Keratinocyte (primary cell): ENCODE results near the gene COL9A3.

Source experiments
- EZH2 ChIP-seq: IDR thresholded peaks from one replicate; pipeline ENCODE4 v1.6.1; 2012; ENCODE audit warnings: inconsistent platforms, mild to moderate bottlenecking, low read length, moderate library complexity
- TF ChIP-seq, protein P1 (sequence below), 3 experiments: IDR thresholded peaks in 1 of 3; conservative IDR thresholded peaks in 1 of 3; optimal IDR thresholded peaks in 1 of 3; 2 replicates in 2 of 3; 3 replicates in 1 of 3; pipeline versions ENCODE3 to v1.5.1; 2011; ENCODE audit warnings: low read length in 3 of 3, mild to moderate bottlenecking in 3 of 3, moderate library complexity in 2 of 3, control low read depth in 1 of 3, inconsistent platforms in 1 of 3; ENCODE audit not compliant: insufficient read depth in 2 of 3; ENCODE audit errors: extremely low read depth in 1 of 3

DNA sequence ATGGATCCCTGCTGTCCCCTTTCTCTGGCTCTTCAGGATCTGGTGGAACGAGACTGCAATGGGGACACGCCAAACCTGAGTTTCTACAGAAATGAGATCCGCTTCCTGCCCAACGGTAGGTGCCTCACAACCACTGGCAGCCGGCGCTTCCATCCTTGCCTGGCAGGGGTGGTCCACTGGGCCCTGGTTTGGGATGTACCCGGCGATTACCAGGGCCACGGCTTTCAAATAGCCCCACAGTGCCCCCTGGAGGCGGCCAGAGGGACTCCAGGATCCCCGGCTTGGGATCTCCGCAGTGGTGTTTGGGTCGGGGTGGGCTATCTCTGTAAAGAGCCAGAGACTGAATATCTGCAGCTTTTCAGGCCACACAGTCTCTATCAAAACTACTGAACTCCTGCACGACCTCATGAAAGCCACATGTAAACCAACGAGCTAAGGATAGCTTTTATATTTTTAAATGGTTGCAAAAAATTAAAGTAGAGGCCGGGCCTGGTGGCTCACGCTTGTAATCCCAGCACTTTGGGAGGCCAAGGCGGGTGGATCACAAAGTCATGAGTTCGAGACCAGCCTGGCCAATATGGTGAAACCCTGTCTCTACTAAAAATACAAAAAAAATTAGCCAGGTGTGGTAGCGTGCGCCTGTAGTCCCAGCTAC lies 8.5 kb upstream of the COL9A3 start:
- TF ChIP-seq, protein P1, sequence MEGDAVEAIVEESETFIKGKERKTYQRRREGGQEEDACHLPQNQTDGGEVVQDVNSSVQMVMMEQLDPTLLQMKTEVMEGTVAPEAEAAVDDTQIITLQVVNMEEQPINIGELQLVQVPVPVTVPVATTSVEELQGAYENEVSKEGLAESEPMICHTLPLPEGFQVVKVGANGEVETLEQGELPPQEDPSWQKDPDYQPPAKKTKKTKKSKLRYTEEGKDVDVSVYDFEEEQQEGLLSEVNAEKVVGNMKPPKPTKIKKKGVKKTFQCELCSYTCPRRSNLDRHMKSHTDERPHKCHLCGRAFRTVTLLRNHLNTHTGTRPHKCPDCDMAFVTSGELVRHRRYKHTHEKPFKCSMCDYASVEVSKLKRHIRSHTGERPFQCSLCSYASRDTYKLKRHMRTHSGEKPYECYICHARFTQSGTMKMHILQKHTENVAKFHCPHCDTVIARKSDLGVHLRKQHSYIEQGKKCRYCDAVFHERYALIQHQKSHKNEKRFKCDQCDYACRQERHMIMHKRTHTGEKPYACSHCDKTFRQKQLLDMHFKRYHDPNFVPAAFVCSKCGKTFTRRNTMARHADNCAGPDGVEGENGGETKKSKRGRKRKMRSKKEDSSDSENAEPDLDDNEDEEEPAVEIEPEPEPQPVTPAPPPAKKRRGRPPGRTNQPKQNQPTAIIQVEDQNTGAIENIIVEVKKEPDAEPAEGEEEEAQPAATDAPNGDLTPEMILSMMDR (optimal IDR thresholded peaks at IDR 0.05 in 1 of 3, IDR thresholded peaks at IDR 0.05 in 1 of 3, conservative IDR thresholded peaks at IDR 0.05 in 1 of 3; ENCODE audit: extremely low read depth in 1 of 3, insufficient read depth in 2 of 3, low read length in 3 of 3), result peak; percentile 75 to 90 (median 85)
- TF ChIP-seq EZH2, result no peak
